ENCODE measurements around the gene BRI3BP.

BRI3BP gene, protein sequence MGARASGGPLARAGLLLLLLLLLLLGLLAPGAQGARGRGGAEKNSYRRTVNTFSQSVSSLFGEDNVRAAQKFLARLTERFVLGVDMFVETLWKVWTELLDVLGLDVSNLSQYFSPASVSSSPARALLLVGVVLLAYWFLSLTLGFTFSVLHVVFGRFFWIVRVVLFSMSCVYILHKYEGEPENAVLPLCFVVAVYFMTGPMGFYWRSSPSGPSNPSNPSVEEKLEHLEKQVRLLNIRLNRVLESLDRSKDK

DNA sequence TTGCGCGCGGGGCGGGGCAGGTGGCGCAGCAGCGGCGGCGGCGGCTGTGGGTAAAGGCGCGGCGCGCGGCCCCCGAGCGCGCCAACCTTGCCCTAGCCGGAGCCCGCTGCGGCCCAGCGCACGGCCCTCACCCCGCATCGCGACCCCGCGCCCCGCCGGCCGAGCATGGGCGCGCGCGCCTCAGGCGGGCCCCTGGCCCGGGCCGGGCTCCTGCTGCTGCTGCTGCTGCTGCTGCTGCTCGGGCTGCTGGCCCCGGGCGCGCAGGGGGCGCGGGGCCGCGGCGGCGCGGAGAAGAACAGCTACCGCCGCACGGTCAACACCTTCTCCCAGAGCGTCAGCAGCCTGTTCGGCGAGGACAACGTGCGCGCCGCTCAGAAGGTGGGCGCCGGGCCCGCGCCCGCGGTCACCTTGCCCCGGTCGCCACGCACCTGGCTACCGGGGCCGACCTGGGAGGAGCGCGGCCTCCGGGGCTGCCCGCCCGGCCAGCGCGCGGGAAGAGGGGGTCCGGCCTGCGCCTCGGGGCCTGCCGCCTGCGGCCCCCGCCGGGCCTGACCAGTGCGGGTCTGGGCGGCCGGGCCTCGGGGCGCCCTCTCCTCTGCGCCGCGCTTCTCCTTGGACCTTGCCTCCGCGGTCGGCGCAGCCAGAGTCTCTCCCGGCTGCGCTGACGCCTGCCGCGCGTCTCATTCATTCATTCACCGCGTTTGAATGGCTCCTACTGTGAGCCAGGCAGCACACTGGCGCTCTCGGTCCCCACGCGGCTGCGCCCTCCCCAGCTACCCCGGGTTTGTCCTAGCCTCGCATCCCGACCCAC lies at the start of gene BRI3BP:
Gene BRI3BP, plus strand, starts transcription at position 20 of the 811 bp plus-strand sequence. Its CDS starts 146 bp downstream, at position 166.
- DNase-seq (ENCODE audit: low read depth in 2 of 2): peak; percentile 41 to 48
- TF ChIP-seq, protein P1, sequence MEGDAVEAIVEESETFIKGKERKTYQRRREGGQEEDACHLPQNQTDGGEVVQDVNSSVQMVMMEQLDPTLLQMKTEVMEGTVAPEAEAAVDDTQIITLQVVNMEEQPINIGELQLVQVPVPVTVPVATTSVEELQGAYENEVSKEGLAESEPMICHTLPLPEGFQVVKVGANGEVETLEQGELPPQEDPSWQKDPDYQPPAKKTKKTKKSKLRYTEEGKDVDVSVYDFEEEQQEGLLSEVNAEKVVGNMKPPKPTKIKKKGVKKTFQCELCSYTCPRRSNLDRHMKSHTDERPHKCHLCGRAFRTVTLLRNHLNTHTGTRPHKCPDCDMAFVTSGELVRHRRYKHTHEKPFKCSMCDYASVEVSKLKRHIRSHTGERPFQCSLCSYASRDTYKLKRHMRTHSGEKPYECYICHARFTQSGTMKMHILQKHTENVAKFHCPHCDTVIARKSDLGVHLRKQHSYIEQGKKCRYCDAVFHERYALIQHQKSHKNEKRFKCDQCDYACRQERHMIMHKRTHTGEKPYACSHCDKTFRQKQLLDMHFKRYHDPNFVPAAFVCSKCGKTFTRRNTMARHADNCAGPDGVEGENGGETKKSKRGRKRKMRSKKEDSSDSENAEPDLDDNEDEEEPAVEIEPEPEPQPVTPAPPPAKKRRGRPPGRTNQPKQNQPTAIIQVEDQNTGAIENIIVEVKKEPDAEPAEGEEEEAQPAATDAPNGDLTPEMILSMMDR (IDR thresholded peaks at IDR 0.05; ENCODE audit: low read depth, low read length): no peak
- peak within 1 kb of the TSS; percentile 56 to 63 for H3K4me3 ChIP-seq (replicated peaks in 1 of 2; ENCODE audit: low read depth in 2 of 2, low read length in 2 of 2)

GRCh38 chr12:124946447-124946793 lies 47.0 kb upstream of the BRI3BP start:
- H3K4me3 ChIP-seq (replicated peaks in 1 of 2; ENCODE audit: low read depth in 2 of 2, low read length in 2 of 2): no peak overlapping the region
- no peak for DNase-seq (ENCODE audit: low read depth in 2 of 2)
- TF ChIP-seq, protein P1 (IDR thresholded peaks at IDR 0.05; ENCODE audit: low read depth, low read length): no peak

GRCh38 chr12:124947013-124947412 lies 46.4 kb upstream of the BRI3BP start:
- TF ChIP-seq, protein P1 (IDR thresholded peaks at IDR 0.05; ENCODE audit: low read depth, low read length): no peak
- no peak overlapping the region for H3K4me3 ChIP-seq (replicated peaks in 1 of 2; ENCODE audit: low read depth in 2 of 2, low read length in 2 of 2)
- no peak for DNase-seq (ENCODE audit: low read depth in 2 of 2)

GRCh38 chr12:124947561-124948398 lies 45.7 kb upstream of the BRI3BP start:
- TF ChIP-seq, protein P1 (IDR thresholded peaks at IDR 0.05; ENCODE audit: low read depth, low read length): no peak
- no peak overlapping the region for H3K4me3 ChIP-seq (replicated peaks in 1 of 2; ENCODE audit: low read depth in 2 of 2, low read length in 2 of 2)
- DNase-seq (ENCODE audit: low read depth in 2 of 2): no peak

DNA sequence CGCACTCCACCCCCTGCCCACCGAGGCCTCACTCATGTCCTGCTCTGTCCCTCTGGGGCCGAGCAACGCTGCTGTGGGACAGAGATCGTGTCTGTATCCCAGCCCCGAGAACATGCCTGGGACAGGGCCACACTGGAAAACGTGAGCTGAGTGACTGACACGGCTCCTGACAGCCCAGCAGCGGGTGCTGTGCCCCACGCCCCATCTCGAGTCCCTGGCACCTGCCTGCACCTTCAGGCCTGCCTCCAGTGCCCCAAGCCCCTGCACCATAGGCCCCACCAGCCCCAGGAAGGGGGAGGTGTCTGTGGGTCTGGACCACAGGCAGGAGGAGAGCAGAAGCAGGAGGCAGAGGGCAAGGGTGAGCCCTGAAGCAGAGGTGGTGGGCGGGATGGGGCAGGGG lies 44.4 kb upstream of the BRI3BP start:
- DNase-seq (ENCODE audit: low read depth in 2 of 2): no peak
- TF ChIP-seq, protein P1 (IDR thresholded peaks at IDR 0.05; ENCODE audit: low read depth, low read length): no peak

DNA sequence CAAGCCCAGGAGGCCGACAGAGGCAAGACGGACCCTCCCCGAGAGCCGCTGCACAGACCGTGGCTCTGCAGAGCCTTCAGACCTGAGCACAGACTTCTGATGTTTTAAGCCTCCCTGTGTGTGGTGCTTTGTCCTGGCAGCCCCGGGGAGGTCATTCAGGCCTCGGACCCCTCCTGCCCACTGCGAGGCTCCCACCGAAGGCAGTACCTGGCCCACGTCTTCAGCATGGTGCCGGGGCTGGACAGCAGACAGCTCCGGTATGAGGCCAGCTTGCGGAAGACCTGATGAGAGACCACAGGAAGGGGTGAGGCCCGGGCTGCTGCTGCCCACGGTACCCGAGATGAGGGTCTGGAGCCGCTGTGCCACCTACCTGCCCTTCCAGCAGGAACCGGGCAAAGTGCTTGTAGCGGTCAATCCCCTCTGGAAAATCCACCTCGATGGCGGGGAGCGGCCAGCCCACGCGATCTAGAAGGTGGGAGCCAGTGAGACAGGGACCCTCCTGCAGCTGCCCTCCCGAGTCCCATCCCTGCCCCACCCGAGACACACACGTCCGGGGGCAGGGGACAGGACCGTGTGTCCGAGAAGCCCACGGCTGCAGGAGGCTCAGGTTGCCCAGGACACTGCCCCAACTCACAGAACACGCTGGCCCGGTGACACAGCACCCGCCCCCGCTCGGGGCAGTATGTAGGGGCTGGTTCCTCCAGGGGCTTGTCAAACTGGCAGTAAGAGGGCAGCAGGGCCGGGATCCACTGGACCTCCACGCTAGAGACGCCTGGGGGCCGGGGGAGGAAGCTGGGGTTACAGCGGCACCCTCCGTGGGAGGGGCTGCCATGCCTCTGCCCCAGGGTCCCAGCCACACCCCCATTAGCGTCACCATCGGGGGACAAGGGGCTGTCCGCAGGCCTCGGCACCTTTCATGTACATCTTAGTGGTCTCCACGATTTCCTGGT lies 43.4 kb upstream of the BRI3BP start:
- DNase-seq (ENCODE audit: low read depth in 2 of 2): no peak
- TF ChIP-seq, protein P1 (IDR thresholded peaks at IDR 0.05; ENCODE audit: low read depth, low read length): no peak
- no peak overlapping the region for H3K4me3 ChIP-seq (replicated peaks in 1 of 2; ENCODE audit: low read depth in 2 of 2, low read length in 2 of 2)

More for the DNA sequence above, 44.4 kb upstream of the BRI3BP start:
- no peak overlapping the region for H3K4me3 ChIP-seq (replicated peaks in 1 of 2; ENCODE audit: low read depth in 2 of 2, low read length in 2 of 2)

All from cardiac fibroblast (primary cell).